WTC11 (cell line): ENCODE results near the gene NKX6-2. TPM values are rescaled to one million over a fixed set of nuclear protein-coding genes. Genes with fewer than 3 reads are reported as not detected.

Source experiments
- ATAC-seq: fragments of 200-7000 bp; cut with Tn5 transposase; 2 replicates; pipeline ENCODE4 v1.10.0; 2021; ENCODE audit warnings: mild to moderate bottlenecking, moderate library complexity
- CTCF ChIA-PET: fragments of 300-600 bp; sonication (Branson Sonifier 250); formaldehyde crosslinking; loops from one replicate; lab custom pipeline; 2021; ENCODE audit warnings: antibody characterized with exemption; lab: Charles Lee
- POLR2A ChIA-PET: fragments of 350-600 bp; sonication (Branson Sonifier 250); formaldehyde crosslinking; loops from one replicate; lab custom pipeline; 2021; ENCODE audit warnings: antibody characterized with exemption; lab: Charles Lee
- DNase-seq: peaks from one replicate; pipeline ENCODE4 v3.0.0; 2021; ENCODE audit warnings: low spot score
- H3K27ac Mint-ChIP-seq: 2 replicates; pipeline ENCODE4 v1.8.0; 2021; ENCODE audit warnings: mixed read lengths
- H3K27me3 Mint-ChIP-seq: 2 replicates; pipeline ENCODE4 v1.8.0; 2021; ENCODE audit warnings: low read depth, mild to moderate bottlenecking, moderate library complexity, mixed read lengths
- H3K36me3 Mint-ChIP-seq: 2 replicates; pipeline ENCODE4 v1.8.0; 2021; ENCODE audit warnings: mixed read lengths
- H3K4me1 Mint-ChIP-seq: 2 replicates; pipeline ENCODE4 v1.8.0; 2022; ENCODE audit warnings: mixed read lengths
- H3K4me3 Mint-ChIP-seq: 2 replicates; pipeline ENCODE4 v1.8.0; 2021; ENCODE audit warnings: mild to moderate bottlenecking, moderate library complexity, mixed read lengths
- H3K9me3 Mint-ChIP-seq: 2 replicates; pipeline ENCODE4 v1.8.0; 2021; ENCODE audit warnings: mixed read lengths
- ATF1 ChIP-seq: sonication (generic); formaldehyde crosslinking; IDR thresholded peaks from 2 replicates; pipeline ENCODE4 v1.8.1; 2023; ENCODE audit warnings: mild to moderate bottlenecking, moderate library complexity, missing genetic modification reagents
- FOXK1 ChIP-seq: sonication (generic); formaldehyde crosslinking; IDR thresholded peaks from 2 replicates; pipeline ENCODE4 v1.8.0; 2022; ENCODE audit warnings: mild to moderate bottlenecking, moderate library complexity, missing genetic modification reagents
- FOXP1 ChIP-seq: sonication (generic); formaldehyde crosslinking; IDR thresholded peaks from 2 replicates; pipeline ENCODE4 v1.8.0; 2022; ENCODE audit warnings: missing genetic modification reagents, mild to moderate bottlenecking, moderate library complexity, borderline replicate concordance
- HMGA2 ChIP-seq: fragments of 250-450 bp; sonication (Bioruptor Pico); IDR thresholded peaks from 2 replicates; pipeline ENCODE4 v1.4.0; 2021; ENCODE audit warnings: mild to moderate bottlenecking, moderate library complexity
- IRF2 ChIP-seq: sonication (generic); formaldehyde crosslinking; IDR thresholded peaks from 2 replicates; pipeline ENCODE4 v1.8.0; 2022; ENCODE audit warnings: low read depth, missing genetic modification reagents, borderline replicate concordance
- KAT7 ChIP-seq: sonication (generic); formaldehyde crosslinking; IDR thresholded peaks from 2 replicates; pipeline ENCODE4 v1.8.1; 2023; ENCODE audit warnings: missing genetic modification reagents, mild to moderate bottlenecking, borderline replicate concordance
- NR3C1 ChIP-seq: sonication (generic); formaldehyde crosslinking; conservative IDR thresholded peaks from 2 replicates; pipeline ENCODE4 v1.8.1; 2023; ENCODE audit warnings: low read depth, mild to moderate bottlenecking, missing genetic modification reagents
- ZNF232 ChIP-seq: sonication (generic); formaldehyde crosslinking; IDR thresholded peaks from 2 replicates; pipeline ENCODE4 v1.8.0; 2022; ENCODE audit warnings: mild to moderate bottlenecking, missing genetic modification reagents
- ZNF396 ChIP-seq: fragments of 250-450 bp; sonication (Bioruptor Pico); IDR thresholded peaks from 2 replicates; pipeline ENCODE4 v1.8.0; 2021; ENCODE audit warnings: mild to moderate bottlenecking, moderate library complexity, borderline replicate concordance
- total RNA-seq: library from RNA; stranded (reverse); gene quantifications from 3 replicates; pipeline ENCODE4 v1.2.3, GENCODE V29; 2021
- TF ChIP-seq, protein P1 (sequence below): sonication (generic); formaldehyde crosslinking; IDR thresholded peaks from 2 replicates; pipeline ENCODE4 v1.8.0; 2022; ENCODE audit warnings: mild to moderate bottlenecking, missing genetic modification reagents
- TF ChIP-seq, protein P2 (sequence below): sonication (generic); formaldehyde crosslinking; IDR thresholded peaks from 2 replicates; pipeline ENCODE4 v1.8.1; 2022; ENCODE audit warnings: mild to moderate bottlenecking, moderate library complexity, missing genetic modification reagents
- TF ChIP-seq, protein P3 (sequence below): sonication (generic); formaldehyde crosslinking; IDR thresholded peaks from 2 replicates; pipeline ENCODE4 v1.8.1; 2023; ENCODE audit warnings: mild to moderate bottlenecking, moderate library complexity, missing genetic modification reagents
- TF ChIP-seq, protein P4 (sequence below): sonication (generic); formaldehyde crosslinking; IDR thresholded peaks from 2 replicates; pipeline ENCODE4 v1.8.1; 2022; ENCODE audit warnings: low read depth, mild to moderate bottlenecking, moderate library complexity, missing genetic modification reagents, borderline replicate concordance
- TF ChIP-seq, protein P5 (sequence below): sonication (generic); formaldehyde crosslinking; IDR thresholded peaks from 2 replicates; pipeline ENCODE4 v1.8.0; 2023; ENCODE audit warnings: missing genetic modification reagents, mild to moderate bottlenecking, borderline replicate concordance
- TF ChIP-seq, protein P6 (sequence below): sonication (generic); formaldehyde crosslinking; IDR thresholded peaks from 2 replicates; pipeline ENCODE4 v1.8.1; 2023; ENCODE audit warnings: mild to moderate bottlenecking, missing genetic modification reagents
- TF ChIP-seq, protein P7 (sequence below): sonication (generic); formaldehyde crosslinking; IDR thresholded peaks from 2 replicates; pipeline ENCODE4 v1.8.0; 2023; ENCODE audit warnings: missing genetic modification reagents
- TF ChIP-seq, protein P8 (sequence below): sonication (generic); formaldehyde crosslinking; conservative IDR thresholded peaks from 2 replicates; pipeline ENCODE4 v1.8.1; 2023; ENCODE audit warnings: mild to moderate bottlenecking, low read depth, missing genetic modification reagents, moderate library complexity
- TF ChIP-seq, protein P9 (sequence below): sonication (generic); formaldehyde crosslinking; IDR thresholded peaks from 2 replicates; pipeline ENCODE4 v1.8.1; 2022; ENCODE audit warnings: missing genetic modification reagents, borderline replicate concordance

NKX6-2 gene
- total RNA-seq, 1 experiment from 2014 or later: 0.15 TPM

DNA sequence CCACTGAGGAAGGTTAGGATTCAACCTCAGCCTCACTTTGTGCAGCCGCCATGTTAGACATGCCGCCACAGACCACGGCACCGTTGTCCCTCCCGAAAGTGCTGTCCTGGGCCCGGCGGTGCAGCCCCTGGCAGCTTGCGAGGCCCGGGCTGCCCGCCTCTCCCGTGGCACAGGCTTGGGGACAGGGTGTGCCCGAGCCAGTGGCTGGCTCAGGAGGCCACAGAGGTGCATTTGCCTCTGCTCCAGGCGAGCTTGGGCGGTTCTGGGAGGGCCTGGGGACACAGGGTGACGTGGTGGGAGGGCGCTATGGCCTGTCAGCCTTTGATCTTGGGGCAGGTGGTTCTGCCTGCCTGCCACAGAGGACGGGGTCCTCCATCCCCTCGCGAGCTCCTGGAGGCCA is 41.1 kb downstream of the NKX6-2 start:
- H3K4me3 Mint-ChIP-seq: no peak overlapping the region
- no peaks in the 10 kb centered on the region for H3K36me3 Mint-ChIP-seq
- ChIA-PET CTCF (no interaction called here), POLR2A (no interaction called here)
- no peak for ATAC-seq
- H3K27me3 Mint-ChIP-seq: no peaks in the 10 kb centered on the region
- no peaks in the 10 kb centered on the region for H3K9me3 Mint-ChIP-seq
- TF ChIP-seq IRF2 (CRISPR knock-in tag) (no peak), NR3C1 (CRISPR knock-in tag) (no peak), ZNF232 (CRISPR knock-in tag) (no peak), ATF1 (CRISPR knock-in tag) (no peak), FOXK1 (CRISPR knock-in tag) (no peak), FOXP1 (CRISPR knock-in tag) (no peak), ZNF396 (CRISPR knock-in tag) (no peak), KAT7 (CRISPR knock-in tag) (no peak), HMGA2 (no peak)
- TF ChIP-seq, protein P1, sequence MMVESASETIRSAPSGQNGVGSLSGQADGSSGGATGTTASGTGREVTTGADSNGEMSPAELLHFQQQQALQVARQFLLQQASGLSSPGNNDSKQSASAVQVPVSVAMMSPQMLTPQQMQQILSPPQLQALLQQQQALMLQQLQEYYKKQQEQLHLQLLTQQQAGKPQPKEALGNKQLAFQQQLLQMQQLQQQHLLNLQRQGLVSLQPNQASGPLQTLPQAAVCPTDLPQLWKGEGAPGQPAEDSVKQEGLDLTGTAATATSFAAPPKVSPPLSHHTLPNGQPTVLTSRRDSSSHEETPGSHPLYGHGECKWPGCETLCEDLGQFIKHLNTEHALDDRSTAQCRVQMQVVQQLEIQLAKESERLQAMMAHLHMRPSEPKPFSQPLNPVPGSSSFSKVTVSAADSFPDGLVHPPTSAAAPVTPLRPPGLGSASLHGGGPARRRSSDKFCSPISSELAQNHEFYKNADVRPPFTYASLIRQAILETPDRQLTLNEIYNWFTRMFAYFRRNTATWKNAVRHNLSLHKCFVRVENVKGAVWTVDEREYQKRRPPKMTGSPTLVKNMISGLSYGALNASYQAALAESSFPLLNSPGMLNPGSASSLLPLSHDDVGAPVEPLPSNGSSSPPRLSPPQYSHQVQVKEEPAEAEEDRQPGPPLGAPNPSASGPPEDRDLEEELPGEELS: no peak
- TF ChIP-seq, protein P2, sequence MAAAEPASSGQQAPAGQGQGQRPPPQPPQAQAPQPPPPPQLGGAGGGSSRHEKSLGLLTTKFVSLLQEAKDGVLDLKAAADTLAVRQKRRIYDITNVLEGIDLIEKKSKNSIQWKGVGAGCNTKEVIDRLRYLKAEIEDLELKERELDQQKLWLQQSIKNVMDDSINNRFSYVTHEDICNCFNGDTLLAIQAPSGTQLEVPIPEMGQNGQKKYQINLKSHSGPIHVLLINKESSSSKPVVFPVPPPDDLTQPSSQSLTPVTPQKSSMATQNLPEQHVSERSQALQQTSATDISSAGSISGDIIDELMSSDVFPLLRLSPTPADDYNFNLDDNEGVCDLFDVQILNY (CRISPR knock-in tag): no peak
- TF ChIP-seq, protein P3, sequence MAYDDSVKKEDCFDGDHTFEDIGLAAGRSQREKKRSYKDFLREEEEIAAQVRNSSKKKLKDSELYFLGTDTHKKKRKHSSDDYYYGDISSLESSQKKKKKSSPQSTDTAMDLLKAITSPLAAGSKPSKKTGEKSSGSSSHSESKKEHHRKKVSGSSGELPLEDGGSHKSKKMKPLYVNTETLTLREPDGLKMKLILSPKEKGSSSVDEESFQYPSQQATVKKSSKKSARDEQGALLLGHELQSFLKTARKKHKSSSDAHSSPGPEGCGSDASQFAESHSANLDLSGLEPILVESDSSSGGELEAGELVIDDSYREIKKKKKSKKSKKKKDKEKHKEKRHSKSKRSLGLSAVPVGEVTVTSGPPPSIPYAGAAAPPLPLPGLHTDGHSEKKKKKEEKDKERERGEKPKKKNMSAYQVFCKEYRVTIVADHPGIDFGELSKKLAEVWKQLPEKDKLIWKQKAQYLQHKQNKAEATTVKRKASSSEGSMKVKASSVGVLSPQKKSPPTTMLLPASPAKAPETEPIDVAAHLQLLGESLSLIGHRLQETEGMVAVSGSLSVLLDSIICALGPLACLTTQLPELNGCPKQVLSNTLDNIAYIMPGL (CRISPR knock-in tag): no peak
- TF ChIP-seq, protein P4, sequence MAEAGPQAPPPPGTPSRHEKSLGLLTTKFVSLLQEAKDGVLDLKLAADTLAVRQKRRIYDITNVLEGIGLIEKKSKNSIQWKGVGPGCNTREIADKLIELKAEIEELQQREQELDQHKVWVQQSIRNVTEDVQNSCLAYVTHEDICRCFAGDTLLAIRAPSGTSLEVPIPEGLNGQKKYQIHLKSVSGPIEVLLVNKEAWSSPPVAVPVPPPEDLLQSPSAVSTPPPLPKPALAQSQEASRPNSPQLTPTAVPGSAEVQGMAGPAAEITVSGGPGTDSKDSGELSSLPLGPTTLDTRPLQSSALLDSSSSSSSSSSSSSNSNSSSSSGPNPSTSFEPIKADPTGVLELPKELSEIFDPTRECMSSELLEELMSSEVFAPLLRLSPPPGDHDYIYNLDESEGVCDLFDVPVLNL (CRISPR knock-in tag): no peak
- TF ChIP-seq, protein P5, sequence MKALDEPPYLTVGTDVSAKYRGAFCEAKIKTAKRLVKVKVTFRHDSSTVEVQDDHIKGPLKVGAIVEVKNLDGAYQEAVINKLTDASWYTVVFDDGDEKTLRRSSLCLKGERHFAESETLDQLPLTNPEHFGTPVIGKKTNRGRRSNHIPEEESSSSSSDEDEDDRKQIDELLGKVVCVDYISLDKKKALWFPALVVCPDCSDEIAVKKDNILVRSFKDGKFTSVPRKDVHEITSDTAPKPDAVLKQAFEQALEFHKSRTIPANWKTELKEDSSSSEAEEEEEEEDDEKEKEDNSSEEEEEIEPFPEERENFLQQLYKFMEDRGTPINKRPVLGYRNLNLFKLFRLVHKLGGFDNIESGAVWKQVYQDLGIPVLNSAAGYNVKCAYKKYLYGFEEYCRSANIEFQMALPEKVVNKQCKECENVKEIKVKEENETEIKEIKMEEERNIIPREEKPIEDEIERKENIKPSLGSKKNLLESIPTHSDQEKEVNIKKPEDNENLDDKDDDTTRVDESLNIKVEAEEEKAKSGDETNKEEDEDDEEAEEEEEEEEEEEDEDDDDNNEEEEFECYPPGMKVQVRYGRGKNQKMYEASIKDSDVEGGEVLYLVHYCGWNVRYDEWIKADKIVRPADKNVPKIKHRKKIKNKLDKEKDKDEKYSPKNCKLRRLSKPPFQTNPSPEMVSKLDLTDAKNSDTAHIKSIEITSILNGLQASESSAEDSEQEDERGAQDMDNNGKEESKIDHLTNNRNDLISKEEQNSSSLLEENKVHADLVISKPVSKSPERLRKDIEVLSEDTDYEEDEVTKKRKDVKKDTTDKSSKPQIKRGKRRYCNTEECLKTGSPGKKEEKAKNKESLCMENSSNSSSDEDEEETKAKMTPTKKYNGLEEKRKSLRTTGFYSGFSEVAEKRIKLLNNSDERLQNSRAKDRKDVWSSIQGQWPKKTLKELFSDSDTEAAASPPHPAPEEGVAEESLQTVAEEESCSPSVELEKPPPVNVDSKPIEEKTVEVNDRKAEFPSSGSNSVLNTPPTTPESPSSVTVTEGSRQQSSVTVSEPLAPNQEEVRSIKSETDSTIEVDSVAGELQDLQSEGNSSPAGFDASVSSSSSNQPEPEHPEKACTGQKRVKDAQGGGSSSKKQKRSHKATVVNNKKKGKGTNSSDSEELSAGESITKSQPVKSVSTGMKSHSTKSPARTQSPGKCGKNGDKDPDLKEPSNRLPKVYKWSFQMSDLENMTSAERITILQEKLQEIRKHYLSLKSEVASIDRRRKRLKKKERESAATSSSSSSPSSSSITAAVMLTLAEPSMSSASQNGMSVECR: no peak
- TF ChIP-seq, protein P6, sequence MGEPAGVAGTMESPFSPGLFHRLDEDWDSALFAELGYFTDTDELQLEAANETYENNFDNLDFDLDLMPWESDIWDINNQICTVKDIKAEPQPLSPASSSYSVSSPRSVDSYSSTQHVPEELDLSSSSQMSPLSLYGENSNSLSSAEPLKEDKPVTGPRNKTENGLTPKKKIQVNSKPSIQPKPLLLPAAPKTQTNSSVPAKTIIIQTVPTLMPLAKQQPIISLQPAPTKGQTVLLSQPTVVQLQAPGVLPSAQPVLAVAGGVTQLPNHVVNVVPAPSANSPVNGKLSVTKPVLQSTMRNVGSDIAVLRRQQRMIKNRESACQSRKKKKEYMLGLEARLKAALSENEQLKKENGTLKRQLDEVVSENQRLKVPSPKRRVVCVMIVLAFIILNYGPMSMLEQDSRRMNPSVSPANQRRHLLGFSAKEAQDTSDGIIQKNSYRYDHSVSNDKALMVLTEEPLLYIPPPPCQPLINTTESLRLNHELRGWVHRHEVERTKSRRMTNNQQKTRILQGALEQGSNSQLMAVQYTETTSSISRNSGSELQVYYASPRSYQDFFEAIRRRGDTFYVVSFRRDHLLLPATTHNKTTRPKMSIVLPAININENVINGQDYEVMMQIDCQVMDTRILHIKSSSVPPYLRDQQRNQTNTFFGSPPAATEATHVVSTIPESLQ: no peak
- TF ChIP-seq, protein P7, sequence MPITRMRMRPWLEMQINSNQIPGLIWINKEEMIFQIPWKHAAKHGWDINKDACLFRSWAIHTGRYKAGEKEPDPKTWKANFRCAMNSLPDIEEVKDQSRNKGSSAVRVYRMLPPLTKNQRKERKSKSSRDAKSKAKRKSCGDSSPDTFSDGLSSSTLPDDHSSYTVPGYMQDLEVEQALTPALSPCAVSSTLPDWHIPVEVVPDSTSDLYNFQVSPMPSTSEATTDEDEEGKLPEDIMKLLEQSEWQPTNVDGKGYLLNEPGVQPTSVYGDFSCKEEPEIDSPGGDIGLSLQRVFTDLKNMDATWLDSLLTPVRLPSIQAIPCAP (CRISPR knock-in tag): no peak
- TF ChIP-seq, protein P8, sequence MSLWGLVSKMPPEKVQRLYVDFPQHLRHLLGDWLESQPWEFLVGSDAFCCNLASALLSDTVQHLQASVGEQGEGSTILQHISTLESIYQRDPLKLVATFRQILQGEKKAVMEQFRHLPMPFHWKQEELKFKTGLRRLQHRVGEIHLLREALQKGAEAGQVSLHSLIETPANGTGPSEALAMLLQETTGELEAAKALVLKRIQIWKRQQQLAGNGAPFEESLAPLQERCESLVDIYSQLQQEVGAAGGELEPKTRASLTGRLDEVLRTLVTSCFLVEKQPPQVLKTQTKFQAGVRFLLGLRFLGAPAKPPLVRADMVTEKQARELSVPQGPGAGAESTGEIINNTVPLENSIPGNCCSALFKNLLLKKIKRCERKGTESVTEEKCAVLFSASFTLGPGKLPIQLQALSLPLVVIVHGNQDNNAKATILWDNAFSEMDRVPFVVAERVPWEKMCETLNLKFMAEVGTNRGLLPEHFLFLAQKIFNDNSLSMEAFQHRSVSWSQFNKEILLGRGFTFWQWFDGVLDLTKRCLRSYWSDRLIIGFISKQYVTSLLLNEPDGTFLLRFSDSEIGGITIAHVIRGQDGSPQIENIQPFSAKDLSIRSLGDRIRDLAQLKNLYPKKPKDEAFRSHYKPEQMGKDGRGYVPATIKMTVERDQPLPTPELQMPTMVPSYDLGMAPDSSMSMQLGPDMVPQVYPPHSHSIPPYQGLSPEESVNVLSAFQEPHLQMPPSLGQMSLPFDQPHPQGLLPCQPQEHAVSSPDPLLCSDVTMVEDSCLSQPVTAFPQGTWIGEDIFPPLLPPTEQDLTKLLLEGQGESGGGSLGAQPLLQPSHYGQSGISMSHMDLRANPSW (CRISPR knock-in tag): no peak
- TF ChIP-seq, protein P9, sequence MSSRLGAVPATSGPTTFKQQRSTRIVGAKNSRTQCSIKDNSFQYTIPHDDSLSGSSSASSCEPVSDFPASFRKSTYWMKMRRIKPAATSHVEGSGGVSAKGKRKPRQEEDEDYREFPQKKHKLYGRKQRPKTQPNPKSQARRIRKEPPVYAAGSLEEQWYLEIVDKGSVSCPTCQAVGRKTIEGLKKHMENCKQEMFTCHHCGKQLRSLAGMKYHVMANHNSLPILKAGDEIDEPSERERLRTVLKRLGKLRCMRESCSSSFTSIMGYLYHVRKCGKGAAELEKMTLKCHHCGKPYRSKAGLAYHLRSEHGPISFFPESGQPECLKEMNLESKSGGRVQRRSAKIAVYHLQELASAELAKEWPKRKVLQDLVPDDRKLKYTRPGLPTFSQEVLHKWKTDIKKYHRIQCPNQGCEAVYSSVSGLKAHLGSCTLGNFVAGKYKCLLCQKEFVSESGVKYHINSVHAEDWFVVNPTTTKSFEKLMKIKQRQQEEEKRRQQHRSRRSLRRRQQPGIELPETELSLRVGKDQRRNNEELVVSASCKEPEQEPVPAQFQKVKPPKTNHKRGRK (CRISPR knock-in tag): no peak
- no peak for DNase-seq
- H3K4me1 Mint-ChIP-seq: peaks cover 24% of the 10 kb centered on the region
- no peak overlapping the region for H3K27ac Mint-ChIP-seq
